ENCODE measurements around the gene CLTC.

Gene CLTC

GRCh38 chr17:59632398-59632797 lies 12.7 kb downstream of the CLTC start:
- DNase-seq (ENCODE audit: low read depth), result no peak
- TF ChIP-seq, protein P1, sequence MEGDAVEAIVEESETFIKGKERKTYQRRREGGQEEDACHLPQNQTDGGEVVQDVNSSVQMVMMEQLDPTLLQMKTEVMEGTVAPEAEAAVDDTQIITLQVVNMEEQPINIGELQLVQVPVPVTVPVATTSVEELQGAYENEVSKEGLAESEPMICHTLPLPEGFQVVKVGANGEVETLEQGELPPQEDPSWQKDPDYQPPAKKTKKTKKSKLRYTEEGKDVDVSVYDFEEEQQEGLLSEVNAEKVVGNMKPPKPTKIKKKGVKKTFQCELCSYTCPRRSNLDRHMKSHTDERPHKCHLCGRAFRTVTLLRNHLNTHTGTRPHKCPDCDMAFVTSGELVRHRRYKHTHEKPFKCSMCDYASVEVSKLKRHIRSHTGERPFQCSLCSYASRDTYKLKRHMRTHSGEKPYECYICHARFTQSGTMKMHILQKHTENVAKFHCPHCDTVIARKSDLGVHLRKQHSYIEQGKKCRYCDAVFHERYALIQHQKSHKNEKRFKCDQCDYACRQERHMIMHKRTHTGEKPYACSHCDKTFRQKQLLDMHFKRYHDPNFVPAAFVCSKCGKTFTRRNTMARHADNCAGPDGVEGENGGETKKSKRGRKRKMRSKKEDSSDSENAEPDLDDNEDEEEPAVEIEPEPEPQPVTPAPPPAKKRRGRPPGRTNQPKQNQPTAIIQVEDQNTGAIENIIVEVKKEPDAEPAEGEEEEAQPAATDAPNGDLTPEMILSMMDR (IDR thresholded peaks at IDR 0.05; ENCODE audit: control insufficient read depth, insufficient read depth, low read depth, low read length, missing control alignments), result no peak
- no peak overlapping the region for H3K4me3 ChIP-seq (ENCODE audit: control insufficient read depth, low read depth, low read length)

GRCh38 chr17:59633658-59634359 lies 14.1 kb downstream of the CLTC start:
- H3K4me3 ChIP-seq (ENCODE audit: control insufficient read depth, low read depth, low read length), result no peak overlapping the region
- DNase-seq (ENCODE audit: low read depth), result no peak

DNA sequence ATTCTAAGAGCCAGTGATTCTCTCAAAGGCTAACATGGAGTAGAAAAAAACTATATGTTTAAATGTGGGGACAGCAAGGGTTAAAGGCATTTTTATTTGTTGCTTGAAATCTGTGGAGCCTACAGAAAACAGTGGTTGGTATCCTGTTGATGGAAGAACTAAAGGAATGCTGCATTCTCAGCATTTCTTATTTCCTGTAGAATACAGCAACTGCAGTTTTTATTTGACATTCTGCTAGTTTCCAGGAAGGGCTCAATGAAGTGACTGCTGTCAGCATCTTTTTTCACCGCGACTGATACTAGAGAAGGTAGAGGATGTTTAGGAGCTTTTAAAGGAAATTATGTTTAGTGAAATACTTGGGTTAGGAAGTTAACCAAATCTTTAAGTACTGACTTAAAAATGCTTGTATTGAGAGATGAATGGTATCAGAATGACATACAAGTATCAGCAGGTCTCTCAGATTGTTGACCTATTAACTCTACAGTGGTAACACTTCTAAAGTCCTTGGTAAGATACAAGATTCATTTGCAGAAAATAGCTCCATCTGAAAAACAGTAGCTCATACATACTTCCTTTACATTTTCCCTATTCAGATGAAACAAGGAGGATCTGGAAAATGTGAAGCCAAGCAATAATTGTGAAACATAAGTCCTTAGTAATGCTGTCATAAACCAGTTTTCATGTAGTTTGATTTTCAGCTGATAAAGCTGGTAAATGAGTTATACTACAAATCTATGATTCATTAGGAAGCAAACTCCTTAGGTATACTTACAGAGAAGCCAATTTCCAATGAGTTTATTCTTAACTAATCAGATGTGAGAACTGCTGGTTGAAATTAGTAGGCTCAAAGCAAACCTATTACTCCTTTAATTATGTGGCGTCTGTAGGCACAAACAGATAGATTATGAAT lies 15.2 kb downstream of the CLTC start:
- no peak for DNase-seq (ENCODE audit: low read depth)
- TF ChIP-seq, protein P1 (IDR thresholded peaks at IDR 0.05; ENCODE audit: control insufficient read depth, insufficient read depth, low read depth, low read length, missing control alignments), result no peak

More at GRCh38 chr17:59633658-59634359, 14.1 kb downstream of the CLTC start:
- TF ChIP-seq, protein P1 (IDR thresholded peaks at IDR 0.05; ENCODE audit: control insufficient read depth, insufficient read depth, low read depth, low read length, missing control alignments), result no peak

DNA sequence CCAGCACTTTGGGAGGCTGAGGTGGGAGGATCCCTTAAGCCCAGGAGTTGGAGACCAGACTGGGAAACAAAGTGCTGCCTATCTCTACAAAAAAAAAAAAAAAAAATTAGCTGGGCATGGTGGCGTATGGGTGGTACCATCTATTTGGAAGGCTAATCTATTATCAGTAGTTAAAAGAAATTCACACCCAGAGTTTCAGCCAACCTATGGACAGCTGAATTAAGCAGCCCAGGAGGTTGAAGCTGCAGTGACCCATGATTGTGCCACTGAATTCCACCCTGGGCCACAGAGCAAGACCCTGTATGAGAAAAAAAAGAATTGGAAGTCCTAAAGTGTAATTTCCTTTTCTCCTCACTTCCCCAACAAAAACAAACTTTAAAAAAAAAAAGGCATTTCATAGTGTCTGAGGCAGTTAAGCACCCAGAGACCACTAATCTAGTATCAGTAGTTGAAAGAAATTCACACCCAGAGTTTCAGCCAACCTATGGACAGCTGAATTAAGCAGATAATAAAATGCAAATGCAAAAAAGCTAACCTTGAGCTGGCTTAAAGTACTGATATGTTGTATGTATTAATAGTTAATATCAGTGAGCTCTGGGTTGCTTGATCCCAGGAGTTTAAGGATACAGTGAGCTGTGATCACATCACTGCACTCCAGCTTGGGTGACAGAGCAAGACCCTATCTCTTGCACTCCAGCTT lies 18.1 kb downstream of the CLTC start:
- TF ChIP-seq, protein P1 (IDR thresholded peaks at IDR 0.05; ENCODE audit: control insufficient read depth, insufficient read depth, low read depth, low read length, missing control alignments), result no peak
- DNase-seq (ENCODE audit: low read depth), result no peak
- no peak overlapping the region for H3K4me3 ChIP-seq (ENCODE audit: control insufficient read depth, low read depth, low read length)

More for the DNA sequence above, 15.2 kb downstream of the CLTC start:
- no peak overlapping the region for H3K4me3 ChIP-seq (ENCODE audit: control insufficient read depth, low read depth, low read length)

GRCh38 chr17:59638553-59638952 lies 18.9 kb downstream of the CLTC start:
- H3K4me3 ChIP-seq (ENCODE audit: control insufficient read depth, low read depth, low read length), result no peak overlapping the region
- TF ChIP-seq, protein P1 (IDR thresholded peaks at IDR 0.05; ENCODE audit: control insufficient read depth, insufficient read depth, low read depth, low read length, missing control alignments), result no peak
- no peak for DNase-seq (ENCODE audit: low read depth)

DNA sequence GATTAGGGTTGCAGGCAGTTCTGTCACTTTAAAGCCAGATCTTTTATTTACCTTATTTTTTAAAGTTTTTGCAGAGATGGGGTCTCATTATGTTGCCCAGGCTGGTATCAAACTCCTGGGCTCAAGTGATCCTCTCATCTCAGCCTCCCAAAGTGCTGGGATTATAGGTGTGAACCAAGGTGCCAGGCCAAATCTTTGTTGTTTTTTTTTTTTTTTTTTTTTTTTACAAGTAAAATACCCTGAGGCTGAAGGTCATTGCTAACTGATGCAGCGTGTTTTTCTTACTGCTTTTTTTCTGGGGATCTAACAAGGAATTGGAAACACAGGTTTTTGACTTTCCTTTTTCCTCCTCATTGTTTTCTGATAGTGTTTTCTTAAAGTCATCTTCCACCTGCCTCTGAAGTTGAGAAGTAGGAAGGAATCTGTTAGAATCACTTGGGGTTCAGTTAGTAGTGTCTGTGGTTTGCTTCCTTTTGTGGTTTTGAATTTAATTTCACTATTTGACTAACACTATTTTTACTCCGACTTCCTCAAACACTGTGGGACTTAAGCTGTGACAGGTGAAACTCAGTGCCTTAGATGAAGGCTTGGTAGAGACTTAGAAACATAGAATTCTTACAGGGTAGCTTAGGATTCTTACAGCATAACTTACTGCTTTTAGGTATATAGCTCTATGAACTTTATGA lies 22.2 kb downstream of the CLTC start:
- DNase-seq (ENCODE audit: low read depth), result no peak
- TF ChIP-seq, protein P1 (IDR thresholded peaks at IDR 0.05; ENCODE audit: control insufficient read depth, insufficient read depth, low read depth, low read length, missing control alignments), result no peak
- H3K4me3 ChIP-seq (ENCODE audit: control insufficient read depth, low read depth, low read length), result no peak overlapping the region
